Skeletal muscle tissue (tissue), 4 donors: ENCODE results near the gene MB. TPM values are rescaled to one million over a fixed set of nuclear protein-coding genes. Genes with fewer than 3 reads are reported as not detected.
A peak's percentile ranks its signal among the peaks of the same experiment; 100 is the strongest.

Experiments used
- H3K27ac ChIP-seq: one replicate; pipeline ENCODE4 v1.7.0; 2013; ENCODE audit warnings: mild to moderate bottlenecking, low read depth, low read length, inconsistent platforms
- H3K27me3 ChIP-seq, 3 donors: one replicate each; pipeline ENCODE4 v1.7.0; 2013; ENCODE audit warnings: low read length in 3 of 3; ENCODE audit not compliant: control insufficient read depth in 3 of 3, insufficient read depth in 3 of 3
- H3K36me3 ChIP-seq, 3 donors: one replicate each; pipeline ENCODE4 v1.7.0; 2013; ENCODE audit warnings: low read length in 3 of 3; ENCODE audit not compliant: control insufficient read depth in 3 of 3, insufficient read depth in 3 of 3
- H3K4me1 ChIP-seq, 3 donors: one replicate each; pipeline ENCODE4 v1.7.0; 2013; ENCODE audit warnings: low read length in 3 of 3, mild to moderate bottlenecking in 3 of 3; ENCODE audit not compliant: control insufficient read depth in 3 of 3, insufficient read depth in 3 of 3
- H3K4me3 ChIP-seq, 3 donors: one replicate each; pipeline ENCODE4 v1.7.0; 2013; ENCODE audit warnings: low read length in 3 of 3
- H3K9ac ChIP-seq, 3 donors: one replicate each; pipeline ENCODE4 v1.7.0; 2013; ENCODE audit warnings: low read length in 3 of 3, mild to moderate bottlenecking in 3 of 3, moderate library complexity in 2 of 3, low read depth in 1 of 3
- H3K9me3 ChIP-seq, 3 donors: one replicate each; pipeline ENCODE4 v1.7.0; 2013; ENCODE audit warnings: low read length in 3 of 3; ENCODE audit not compliant: control insufficient read depth in 3 of 3
- total RNA-seq: library from RNA; depleted of rRNA; stranded (reverse); fragments of >200 nt; gene quantifications from one replicate; pipeline ENCODE4 v1.2.3, GENCODE V29; 2014
- donor health status: Osteomylitis.

MB gene
- total RNA-seq, 1 donor from 2014 or later = 84.5 TPM

DNA sequence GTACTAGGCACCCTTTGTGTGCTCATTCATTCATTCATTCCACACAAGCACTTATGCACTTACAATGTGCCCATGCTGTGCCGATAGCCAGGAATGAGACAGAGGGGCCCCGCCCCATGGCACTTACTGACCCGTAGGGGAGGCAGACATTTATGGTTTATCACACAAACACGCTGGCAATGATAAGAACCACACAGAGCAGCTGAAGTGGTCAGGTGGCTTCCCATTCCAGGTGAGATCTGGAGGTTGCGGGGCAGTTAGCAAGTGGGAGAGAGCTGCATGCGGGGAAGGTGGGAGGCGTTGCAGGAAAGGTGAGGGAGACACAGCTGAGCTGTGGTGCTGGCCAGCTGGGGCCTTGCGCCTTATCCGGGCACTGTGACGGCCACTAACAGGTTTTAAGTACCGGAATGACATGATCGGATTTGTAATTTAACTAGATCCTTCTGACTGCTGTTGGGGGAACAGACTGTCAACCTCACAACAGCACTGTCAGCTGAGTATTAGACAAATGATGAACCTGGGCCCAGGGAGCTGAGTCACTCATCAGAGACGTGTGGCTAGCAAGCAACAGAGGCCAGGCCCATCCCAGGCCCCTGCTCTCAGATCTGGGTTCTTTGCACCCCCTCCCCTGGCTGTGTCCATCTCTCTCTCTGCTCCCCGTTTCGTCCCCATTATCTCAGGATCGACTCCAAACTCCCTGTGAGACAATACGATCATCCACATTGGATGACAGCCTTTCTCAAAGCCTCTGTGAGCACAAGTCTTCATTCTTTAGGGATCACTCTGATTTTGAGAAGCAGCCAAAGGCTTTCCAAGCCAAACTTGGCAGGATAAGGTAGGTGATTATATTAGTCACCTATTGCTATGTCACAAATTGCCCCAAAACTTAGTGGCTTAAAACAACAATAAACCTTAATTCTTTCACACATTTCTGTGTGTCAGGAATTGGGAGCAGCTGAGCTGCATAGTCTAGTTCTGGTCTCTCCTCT is 48.1 kb downstream of the MB start:
- Histone ChIP-seq H3K4me1 (peaks cover 29 to 36% (median 33%) of the 10 kb centered on the region in 3 donors), H3K9me3 (no peaks in the 10 kb centered on the region), H3K9ac (peak overlapping the region in 1 of 3 donors; percentile 16), H3K27me3 (no peaks in the 10 kb centered on the region), H3K36me3 (no peaks in the 10 kb centered on the region), H3K4me3 (no peak overlapping the region), H3K27ac (no peak overlapping the region)

- no peaks in the 10 kb centered on the region for H3K9me3 ChIP-seq
- no peak overlapping the region for H3K27ac ChIP-seq
- H3K36me3 ChIP-seq = no peaks in the 10 kb centered on the region
- peak overlapping the region in 1 of 3 donors; percentile 62 for H3K9ac ChIP-seq
- peak overlapping the region in 1 of 3 donors; percentile 30 for H3K4me3 ChIP-seq
- H3K27me3 ChIP-seq = no peaks in the 10 kb centered on the region
- H3K4me1 ChIP-seq = peaks cover 29 to 38% (median 33%) of the 10 kb centered on the region in 3 donors
These were observed 49.6 kb downstream of the MB start for GRCh38 chr22:35567351-35568141.

DNA sequence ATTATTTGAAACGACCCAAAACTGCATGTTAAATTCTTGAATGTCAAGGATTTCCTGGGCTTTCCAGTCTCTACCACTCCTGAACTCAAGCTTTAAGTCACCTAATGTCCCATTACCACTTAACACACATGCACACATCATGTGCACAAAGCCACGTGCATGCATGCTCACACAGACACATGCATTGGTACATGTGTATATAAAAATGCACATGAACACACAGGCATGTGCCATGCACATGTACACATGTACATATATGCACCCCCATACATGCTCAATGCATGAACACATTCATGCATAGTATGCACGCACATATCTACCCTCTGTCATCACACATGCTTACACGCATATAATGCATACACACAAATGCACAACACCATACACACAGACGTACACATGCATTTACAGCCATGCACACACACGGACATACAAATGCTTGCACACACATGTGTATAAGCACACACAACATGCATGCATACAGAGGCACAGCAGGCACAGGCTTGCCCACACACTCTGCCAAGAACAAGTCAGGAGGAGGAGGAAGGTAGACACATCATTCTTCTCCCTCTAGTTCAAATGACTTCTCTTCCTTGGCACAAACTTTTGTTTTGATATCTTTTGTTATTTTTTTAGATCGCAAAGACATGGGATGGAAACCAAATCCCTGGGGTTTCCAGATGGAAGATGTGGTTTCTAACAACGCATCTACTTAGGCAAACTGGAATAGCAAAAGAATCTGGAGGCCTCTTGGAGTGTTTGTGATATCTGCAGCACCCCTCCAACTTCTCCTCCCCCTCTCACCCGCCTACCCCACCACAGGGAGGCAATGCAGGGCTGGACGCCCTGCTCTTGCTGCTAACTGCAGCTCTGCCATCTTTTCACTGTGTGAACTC is 51.9 kb downstream of the MB start:
- no peak overlapping the region for H3K27ac ChIP-seq

GRCh38 chr22:35563211-35563610 is 53.9 kb downstream of the MB start:
- H3K27ac ChIP-seq = no peak overlapping the region
- H3K4me3 ChIP-seq = no peak overlapping the region
- H3K4me1 ChIP-seq = peaks cover 24 to 27% (median 25%) of the 10 kb centered on the region in 3 donors
- H3K27me3 ChIP-seq = no peaks in the 10 kb centered on the region
- H3K9ac ChIP-seq = no peak overlapping the region
- no peaks in the 10 kb centered on the region for H3K9me3 ChIP-seq
- no peaks in the 10 kb centered on the region for H3K36me3 ChIP-seq

More for the DNA sequence above, 51.9 kb downstream of the MB start:
- no peaks in the 10 kb centered on the region for H3K27me3 ChIP-seq
- H3K4me3 ChIP-seq = no peak overlapping the region
- no peaks in the 10 kb centered on the region for H3K36me3 ChIP-seq
- no peaks in the 10 kb centered on the region for H3K9me3 ChIP-seq
- H3K9ac ChIP-seq = no peak overlapping the region
- peaks cover 29 to 38% (median 33%) of the 10 kb centered on the region in 3 donors for H3K4me1 ChIP-seq

GRCh38 chr22:35561796-35562526 is 55.2 kb downstream of the MB start:
- no peak overlapping the region for H3K4me3 ChIP-seq
- no peak overlapping the region for H3K9ac ChIP-seq
- no peaks in the 10 kb centered on the region for H3K9me3 ChIP-seq
- H3K36me3 ChIP-seq = no peaks in the 10 kb centered on the region
- no peaks in the 10 kb centered on the region for H3K27me3 ChIP-seq
- peaks cover 14 to 16% (median 15%) of the 10 kb centered on the region in 3 donors for H3K4me1 ChIP-seq
- H3K27ac ChIP-seq = no peak overlapping the region

- no peak overlapping the region for H3K27ac ChIP-seq
- no peak overlapping the region for H3K9ac ChIP-seq
- no peaks in the 10 kb centered on the region for H3K36me3 ChIP-seq
- H3K4me3 ChIP-seq = no peak overlapping the region
- H3K4me1 ChIP-seq = peaks cover 12 to 13% (median 12%) of the 10 kb centered on the region in 3 donors
- H3K9me3 ChIP-seq = no peaks in the 10 kb centered on the region
- H3K27me3 ChIP-seq = no peaks in the 10 kb centered on the region
These were observed 56.3 kb downstream of the MB start for GRCh38 chr22:35560824-35561223.

- Histone ChIP-seq H3K27me3 (no peaks in the 10 kb centered on the region), H3K4me1 (peaks cover 10 to 13% (median 11%) of the 10 kb centered on the region in 3 donors), H3K4me3 (no peak overlapping the region), H3K36me3 (no peaks in the 10 kb centered on the region), H3K9ac (no peak overlapping the region), H3K9me3 (no peaks in the 10 kb centered on the region), H3K27ac (no peak overlapping the region)
These were observed 56.8 kb downstream of the MB start for GRCh38 chr22:35560366-35560765.

- Histone ChIP-seq H3K27ac (no peak overlapping the region), H3K27me3 (no peaks in the 10 kb centered on the region), H3K9ac (no peak overlapping the region), H3K4me3 (no peak overlapping the region), H3K9me3 (no peaks in the 10 kb centered on the region), H3K36me3 (no peaks in the 10 kb centered on the region), H3K4me1 (peaks cover 2 to 4% (median 2%) of the 10 kb centered on the region in 3 donors)
These were observed 57.6 kb downstream of the MB start for GRCh38 chr22:35559354-35560005.
